Mucosa of descending colon (tissue), 3 donors: ENCODE measurements around the gene CACNA2D2. TPM values are rescaled to one million over a fixed set of nuclear protein-coding genes. Genes with fewer than 3 reads are reported as not detected.

Experiments
- ATAC-seq: fragments of 200-7000 bp; cut with Tn5 transposase; one replicate; pipeline ENCODE4 v1.9.1; 2020; ENCODE audit warnings: mild to moderate bottlenecking, moderate library complexity
- DNase-seq, 3 donors: peaks; one replicate each; pipeline ENCODE4 v3.0.0-alpha.2; 2020
- H3K36me3 ChIP-seq: fragments of 200-600 bp; one replicate; pipeline ENCODE4 v1.8.0; 2021; ENCODE audit warnings: low read depth, mild to moderate bottlenecking
- H3K4me1 ChIP-seq: fragments of 200-600 bp; one replicate; pipeline ENCODE4 v1.8.0; 2021; ENCODE audit warnings: low read depth, mild to moderate bottlenecking
- H3K4me3 ChIP-seq: fragments of 200-600 bp; one replicate; pipeline ENCODE4 v1.8.0; 2021; ENCODE audit warnings: mild to moderate bottlenecking
- H3K9me3 ChIP-seq: fragments of 200-600 bp; one replicate; pipeline ENCODE4 v1.8.0; 2021; ENCODE audit warnings: mild to moderate bottlenecking
- CTCF ChIP-seq: fragments of 200-600 bp; IDR thresholded peaks from one replicate; pipeline ENCODE4 v1.8.0; 2022; ENCODE audit warnings: antibody characterized with exemption, mild to moderate bottlenecking
- intact Hi-C, 2 donors: fragments of 100-400 bp; cut with DNase I in 1 of 2; cut with micrococcal nuclease in 1 of 2; formaldehyde crosslinking; loops; one replicate each; pipeline versions ENCODE4 v1.11.0 to v1.11.1; 2022; cut with DNase I, micrococcal nuclease
- total RNA-seq, 3 donors: library from RNA; stranded (reverse); fragmentation: NEBNext Ultra II Directional in 2 of 3; extraction: Animal tissue kit (Norgen Biotek cat#: 25700) in 2 of 3; gene quantifications; one replicate each; pipeline versions ENCODE4 v1.2.1 to v1.2.4, GENCODE V29; 2021 to 2023
- donor health status: DM: no; HTN: no; CAD: no; lungs with moderate emphysema.
- donor health status: DM: no; HTN: no; CAD: no.
- donor health status: DM: no; HTN: yes; CAD: no.

The CACNA2D2 gene
- total RNA-seq, 3 donors from 2014 or later, result 1.5 to 4.9 (median 3.8) TPM

GRCh38 chr3:50333744-50334328, 169.6 kb downstream of the CACNA2D2 start:
- peaks cover 8% of the 10 kb centered on the region for H3K36me3 ChIP-seq
- no peak overlapping the region for H3K4me3 ChIP-seq
- no peak for TF ChIP-seq CTCF
- DNase-seq (no peak), ATAC-seq (no peak)
- H3K9me3 ChIP-seq, result no peaks in the 10 kb centered on the region
- H3K4me1 ChIP-seq, result peaks cover 41% of the 10 kb centered on the region
- intact Hi-C loops, result no loop called here

GRCh38 chr3:50331364-50331907, 172.0 kb downstream of the CACNA2D2 start:
- Histone ChIP-seq H3K4me3 (no peak overlapping the region), H3K36me3 (peaks cover 8% of the 10 kb centered on the region), H3K4me1 (peaks cover 42% of the 10 kb centered on the region), H3K9me3 (no peaks in the 10 kb centered on the region)
- no peak for ATAC-seq
- intact Hi-C loops, result no loop called here
- TF ChIP-seq CTCF, result no peak
- no peak for DNase-seq

- intact Hi-C loops, result no loop called here
- no peak for TF ChIP-seq CTCF
- no peak for DNase-seq
- H3K36me3 ChIP-seq, result peaks cover 8% of the 10 kb centered on the region
- H3K9me3 ChIP-seq, result no peaks in the 10 kb centered on the region
- H3K4me1 ChIP-seq, result peaks cover 32% of the 10 kb centered on the region
- no peak overlapping the region for H3K4me3 ChIP-seq
- ATAC-seq, result no peak
Observed at GRCh38 chr3:50330330-50330729, 173.1 kb downstream of the CACNA2D2 start.

GRCh38 chr3:50327943-50328691, 175.3 kb downstream of the CACNA2D2 start, which contains the start of gene TUSC2:
TSS of gene TUSC2 (minus strand) at chr3:50328223. CDS start at chr3:50328099, 124 bp downstream.
- H3K36me3 ChIP-seq, result peaks cover 8% of the 10 kb centered on the region
- peak within 1 kb of the TSS; percentile 60 for H3K4me3 ChIP-seq
- ATAC-seq (peak; percentile 97), DNase-seq (peak; percentile 97 to 100 (median 98))
- intact Hi-C loops, result no loop called here
- H3K9me3 ChIP-seq, result no peaks in the 10 kb centered on the region
- H3K4me1 ChIP-seq, result peaks cover 18% of the 10 kb centered on the region
- TF ChIP-seq CTCF, result no peak

- Histone ChIP-seq H3K9me3 (no peaks in the 10 kb centered on the region), H3K4me1 (peaks cover 18% of the 10 kb centered on the region), H3K36me3 (peaks cover 8% of the 10 kb centered on the region), H3K4me3 (no peak overlapping the region)
- no peak for TF ChIP-seq CTCF
- DNase-seq (no peak), ATAC-seq (no peak)
- intact Hi-C loops, result no loop called here
Observed at GRCh38 chr3:50327129-50327528, 176.3 kb downstream of the CACNA2D2 start.
